Medulla oblongata (tissue), 1 donor: Measurements from ENCODE around the gene NLRP13.

Experiments used
- DNase-seq: peaks from one replicate; pipeline ENCODE4 v3.0.0-alpha.2; 2015; ENCODE audit errors: extremely low spot score

Gene NLRP13

GRCh38 chr19:55901369-55902079, 30.6 kb downstream of the NLRP13 start:
- DNase-seq = no peak

GRCh38 chr19:55898911-55899310, 33.2 kb downstream of the NLRP13 start:
- no peak for DNase-seq

- no peak for DNase-seq
Measured at GRCh38 chr19:55882626-55883025, 49.5 kb downstream of the NLRP13 start.

GRCh38 chr19:55877211-55877610, 54.9 kb downstream of the NLRP13 start:
- DNase-seq = no peak

- no peak for DNase-seq
Measured at GRCh38 chr19:55870736-55871135, 61.4 kb downstream of the NLRP13 start.

GRCh38 chr19:55867101-55867500, 65.0 kb downstream of the NLRP13 start:
- DNase-seq = no peak

GRCh38 chr19:55866521-55866920, 65.6 kb downstream of the NLRP13 start:
- DNase-seq = no peak

GRCh38 chr19:55858969-55859368, 73.2 kb downstream of the NLRP13 start:
- no peak for DNase-seq

- no peak for DNase-seq
Measured at GRCh38 chr19:55858401-55858800, 73.7 kb downstream of the NLRP13 start.

GRCh38 chr19:55857974-55858373, 74.2 kb downstream of the NLRP13 start:
- DNase-seq = no peak

- peak; percentile 61 for DNase-seq
Measured at GRCh38 chr19:55857149-55857548, 75.0 kb downstream of the NLRP13 start.

- DNase-seq = peak; percentile 63
Measured at GRCh38 chr19:55855160-55855559, 77.0 kb downstream of the NLRP13 start.
